GM19240 (cell line): ENCODE results near the gene BLOC1S6.
"Not testable (repeated sequence)": the region's sequence is repeated elsewhere in the genome, so short reads cannot be mapped to it uniquely, and the experiment has no call there.

Experiments
- DNase-seq: peaks from one replicate; pipeline ENCODE4 v3.0.0; 2011; ENCODE audit warnings: low spot score; ENCODE audit not compliant: insufficient read length

Gene BLOC1S6

DNA sequence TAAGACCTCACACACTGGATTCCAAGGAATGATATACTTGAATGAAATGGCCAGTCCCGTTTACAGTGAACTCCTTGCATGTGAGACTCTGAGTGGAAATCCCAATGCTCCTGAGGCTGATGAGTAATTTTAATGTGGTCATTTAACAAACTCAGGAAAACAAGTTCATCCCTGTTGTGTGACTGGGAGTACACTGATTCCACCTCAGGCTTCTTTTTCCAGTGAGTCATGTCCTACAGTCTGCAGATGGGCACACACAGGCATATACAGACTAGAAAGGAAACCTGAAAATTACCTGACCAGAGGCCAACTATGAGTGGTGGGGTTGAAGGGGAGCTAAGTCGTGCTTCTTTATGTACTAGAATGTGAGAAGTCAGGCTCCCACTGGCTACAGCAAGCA is 53.4 kb downstream of the BLOC1S6 start:
- DNase-seq = no peak

DNA sequence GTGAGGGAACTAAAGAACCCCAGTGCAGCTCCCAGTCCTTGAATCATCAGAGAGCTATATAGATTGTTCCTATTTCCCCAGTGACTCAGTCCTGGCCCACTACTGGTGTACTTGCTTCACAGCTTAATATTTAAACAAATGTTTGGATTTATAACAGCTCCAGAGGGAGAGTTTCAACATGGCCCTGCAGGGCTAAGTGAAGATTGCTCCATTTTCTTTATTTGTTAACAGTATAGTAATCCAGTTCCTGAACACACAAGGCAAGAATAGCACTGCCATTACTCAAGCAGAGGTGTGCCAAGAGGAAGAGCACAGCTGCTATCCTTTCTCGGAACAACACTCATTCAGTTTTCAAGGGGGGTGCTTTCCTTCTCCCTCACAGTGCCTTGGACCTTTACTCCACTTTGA is 54.2 kb downstream of the BLOC1S6 start:
- DNase-seq = no peak

DNA sequence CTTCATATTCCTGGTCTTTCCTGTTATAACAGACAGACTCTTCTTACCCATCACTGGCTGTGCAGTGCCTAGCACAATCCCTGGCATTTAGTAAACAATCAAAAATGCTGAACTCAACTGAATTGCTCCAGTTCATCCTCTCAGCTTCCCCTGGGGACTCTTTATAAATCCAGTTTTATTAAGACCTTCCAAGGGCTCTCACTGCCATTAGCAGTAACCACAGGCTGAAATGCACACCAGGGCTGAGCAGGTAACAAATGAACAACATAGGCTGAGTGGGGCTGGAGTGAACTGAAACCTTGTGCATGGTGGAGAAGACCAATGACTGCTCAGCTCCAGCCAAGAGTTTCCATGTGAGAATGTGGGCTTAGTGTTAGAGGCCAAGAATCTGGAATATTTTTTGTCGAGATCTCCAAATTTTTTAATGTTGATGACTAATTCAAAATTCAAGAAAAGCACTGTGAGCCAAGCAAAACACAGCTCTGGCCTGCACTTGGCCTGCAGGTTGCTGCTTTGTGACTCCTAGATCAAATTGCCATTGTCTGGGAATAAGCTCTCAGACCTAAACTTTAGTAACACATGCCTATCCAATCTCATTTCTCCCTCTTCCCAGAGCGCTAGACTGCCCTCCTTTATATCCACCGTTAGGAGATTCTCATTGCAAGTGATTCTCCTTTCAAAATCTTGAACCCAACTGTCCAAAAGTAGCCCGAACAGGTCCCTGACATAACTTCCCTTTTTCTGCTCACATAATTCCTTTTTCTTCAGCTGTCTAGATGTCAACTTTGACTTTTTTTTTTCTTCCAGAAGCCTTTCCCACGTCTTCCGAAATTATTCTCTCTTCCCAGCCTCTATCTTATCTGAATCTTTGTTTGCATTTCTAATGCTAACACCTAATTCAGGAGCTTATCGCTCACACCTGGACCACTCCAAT is 55.1 kb downstream of the BLOC1S6 start:
- DNase-seq = no peak

DNA sequence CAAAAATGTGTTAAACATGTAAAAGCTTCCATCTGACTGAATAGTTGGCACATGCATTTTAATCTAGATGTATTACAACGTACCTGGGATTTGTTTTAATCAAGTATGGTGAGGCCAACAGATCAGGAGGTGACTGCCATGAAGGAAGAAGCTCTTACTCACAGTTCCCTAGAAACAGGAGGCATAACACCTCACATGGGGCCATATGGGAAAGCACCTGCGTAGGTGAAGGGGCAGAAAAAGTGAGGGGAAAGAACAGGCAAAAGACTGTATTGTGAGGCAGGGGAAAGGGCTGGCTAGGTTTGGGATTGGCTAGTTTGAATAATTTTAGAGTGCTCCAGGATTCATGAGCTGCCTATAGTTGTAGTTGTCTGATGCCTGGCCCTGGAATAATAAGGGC is 57.3 kb downstream of the BLOC1S6 start:
- DNase-seq = no peak

DNA sequence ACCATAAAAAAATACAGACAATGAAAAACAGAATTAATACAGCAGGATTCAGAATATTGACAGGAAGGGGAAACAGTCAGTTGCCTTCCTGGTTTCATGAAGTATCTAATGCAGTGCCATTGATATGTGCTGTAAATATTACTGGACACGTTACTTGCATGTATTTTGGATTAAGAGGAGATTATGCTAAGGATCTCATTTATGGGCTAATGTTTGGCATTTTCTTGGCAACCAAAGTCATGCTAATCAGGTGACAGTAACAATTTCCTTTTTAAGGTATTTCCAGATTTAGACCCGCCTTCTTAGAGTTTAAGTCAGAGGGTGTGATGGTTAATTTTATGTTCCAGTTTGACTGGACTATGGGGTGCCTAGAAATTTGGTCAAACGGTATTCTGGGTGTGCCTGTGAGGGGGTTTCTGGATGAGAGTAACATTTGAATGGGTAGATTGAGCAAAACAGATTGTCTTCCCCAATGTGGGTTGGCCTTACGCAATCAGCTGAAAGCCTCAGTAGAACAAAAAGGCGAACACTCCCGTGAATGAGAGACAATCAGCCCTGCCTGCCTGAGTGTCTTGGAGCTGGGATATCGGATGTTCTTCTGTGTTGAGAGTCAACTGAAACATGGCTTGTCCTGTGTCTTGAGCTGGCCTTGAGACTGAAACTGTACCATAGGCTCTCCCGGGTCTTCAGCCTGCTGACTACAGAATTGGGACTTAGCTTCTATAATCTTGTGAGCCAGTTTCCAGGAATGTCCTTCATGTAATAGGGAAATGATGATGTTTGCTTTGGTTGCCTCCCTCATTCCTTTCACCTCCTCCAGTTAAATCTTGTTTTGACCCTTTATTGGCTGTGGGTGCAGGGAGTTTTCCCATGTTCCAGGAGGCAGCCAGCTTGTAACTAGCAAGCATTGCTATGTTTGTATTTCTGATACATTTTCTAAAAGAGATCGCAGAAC is 58.1 kb downstream of the BLOC1S6 start:
- DNase-seq = no peak

DNA sequence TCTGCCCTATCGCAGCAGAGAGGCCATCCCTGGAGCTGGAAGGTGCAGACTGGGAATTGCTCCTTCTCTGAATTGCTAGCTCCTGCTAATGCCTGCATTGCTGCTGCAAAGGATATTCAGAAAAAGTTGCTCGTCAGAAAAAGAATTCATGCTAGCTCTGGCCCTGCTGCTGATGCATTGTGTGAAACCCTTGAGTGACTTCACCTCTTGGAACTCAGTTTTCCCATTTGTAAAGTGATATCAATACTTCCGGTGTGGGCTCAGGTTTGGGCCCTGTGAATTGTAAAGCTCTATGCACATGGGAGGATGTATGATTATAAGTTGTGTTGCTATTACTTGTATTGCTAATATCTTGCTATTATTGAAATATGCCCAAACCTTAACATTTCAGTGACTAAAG is 59.0 kb downstream of the BLOC1S6 start:
- no peak for DNase-seq

DNA sequence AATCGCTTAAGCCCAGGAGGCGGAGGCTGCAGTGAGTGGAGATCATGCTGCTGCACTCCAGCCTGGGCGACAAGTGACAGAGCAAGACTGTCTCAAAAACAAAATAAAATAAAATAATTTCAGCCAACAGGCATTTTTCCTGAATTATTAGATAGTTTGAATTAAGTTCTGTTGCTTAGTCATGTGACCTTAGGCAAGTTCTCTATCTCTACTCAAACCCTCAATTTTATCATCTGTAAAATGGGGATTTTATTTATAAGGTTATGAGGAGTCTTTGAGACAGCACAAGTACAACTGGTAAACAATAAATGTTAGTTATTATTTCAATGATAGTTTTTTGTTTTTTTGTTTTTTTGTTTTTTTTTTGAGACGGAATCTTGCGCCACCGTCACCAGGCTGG is 60.6 kb downstream of the BLOC1S6 start:
- no peak for DNase-seq

DNA sequence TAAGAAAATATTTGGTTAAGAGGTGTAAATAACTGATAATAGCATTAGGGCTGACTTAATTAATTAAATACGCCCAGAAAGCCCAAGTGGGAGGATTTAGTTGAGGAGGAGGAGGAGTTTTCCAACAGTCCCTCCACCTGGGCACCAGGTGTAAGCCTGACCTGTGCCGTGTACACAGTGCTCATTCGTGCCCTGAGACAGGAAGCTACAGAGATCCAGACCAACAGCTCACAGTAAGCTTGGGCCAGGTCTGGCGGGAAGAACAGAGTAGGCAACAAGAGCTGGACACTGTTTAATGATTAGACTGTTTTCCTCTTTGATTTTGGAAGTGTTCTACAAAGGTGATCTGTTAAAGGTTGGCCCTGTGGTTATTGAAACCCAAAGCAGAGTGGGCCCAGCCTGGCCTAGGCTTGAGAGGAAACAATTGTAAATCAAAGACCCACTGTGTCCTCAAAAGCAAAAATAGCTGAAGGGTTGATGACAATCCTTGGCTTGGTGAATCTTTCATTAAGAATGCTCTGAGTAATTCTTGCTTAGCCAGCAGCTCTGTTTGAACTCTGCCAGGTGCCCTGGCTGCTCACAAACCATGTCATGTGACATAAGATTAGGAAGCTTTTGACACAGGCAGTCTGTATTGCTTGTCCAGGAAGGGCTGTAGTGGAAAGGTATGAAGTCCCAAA is 61.5 kb downstream of the BLOC1S6 start:
- DNase-seq = no peak

DNA sequence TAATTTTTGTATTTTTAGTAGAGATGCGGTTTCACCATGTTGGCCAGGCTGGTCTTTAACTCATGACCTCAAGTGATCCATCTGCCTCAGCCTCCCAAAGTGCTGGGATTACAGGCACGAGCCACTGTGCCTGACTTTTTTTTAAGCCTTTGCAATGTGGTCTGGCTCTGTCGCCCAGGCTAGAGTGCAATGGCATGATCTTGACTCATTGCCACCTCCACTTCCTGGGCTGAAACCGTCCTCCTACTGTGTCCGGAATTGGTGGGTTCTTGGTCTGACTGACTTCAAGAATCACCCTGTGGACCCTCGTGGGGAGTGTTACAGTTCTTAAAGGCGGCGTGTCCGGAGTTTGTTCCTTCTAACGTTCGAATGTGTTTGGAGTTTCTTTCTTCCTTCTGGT is 62.8 kb downstream of the BLOC1S6 start:
- DNase-seq = not testable (repeated sequence)

DNA sequence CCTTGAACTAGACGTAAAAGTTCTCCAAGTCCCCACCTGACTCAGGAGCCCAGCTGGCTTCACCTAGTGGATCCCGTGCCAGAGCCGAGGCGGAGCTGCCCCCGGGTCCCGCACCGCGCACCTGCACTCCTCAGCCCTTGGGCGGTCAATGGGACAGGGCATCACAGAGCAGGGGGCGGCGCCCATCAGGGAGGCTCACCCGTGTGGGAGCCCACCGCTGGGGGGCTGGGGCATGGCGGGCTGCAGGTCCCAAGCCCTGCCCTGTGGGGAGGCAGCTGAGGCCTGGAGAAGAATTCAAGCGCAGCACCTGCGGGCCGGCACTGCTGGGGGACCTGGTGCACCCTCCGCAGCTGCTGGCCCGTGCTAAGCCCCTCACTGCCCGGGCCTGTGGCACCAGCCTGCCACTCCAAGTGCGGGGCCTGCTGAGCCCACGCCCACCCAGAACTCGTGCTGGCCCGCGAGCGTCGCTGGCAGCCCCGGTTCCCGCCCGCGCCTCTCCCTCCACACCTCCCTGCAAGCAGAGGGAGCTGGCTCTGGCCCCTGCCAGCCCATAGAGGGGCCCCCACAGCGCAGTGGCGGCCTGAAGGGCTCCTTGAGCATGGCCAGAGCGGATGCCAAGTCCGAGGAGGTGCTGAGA is 63.8 kb downstream of the BLOC1S6 start:
- DNase-seq = no peak

DNA sequence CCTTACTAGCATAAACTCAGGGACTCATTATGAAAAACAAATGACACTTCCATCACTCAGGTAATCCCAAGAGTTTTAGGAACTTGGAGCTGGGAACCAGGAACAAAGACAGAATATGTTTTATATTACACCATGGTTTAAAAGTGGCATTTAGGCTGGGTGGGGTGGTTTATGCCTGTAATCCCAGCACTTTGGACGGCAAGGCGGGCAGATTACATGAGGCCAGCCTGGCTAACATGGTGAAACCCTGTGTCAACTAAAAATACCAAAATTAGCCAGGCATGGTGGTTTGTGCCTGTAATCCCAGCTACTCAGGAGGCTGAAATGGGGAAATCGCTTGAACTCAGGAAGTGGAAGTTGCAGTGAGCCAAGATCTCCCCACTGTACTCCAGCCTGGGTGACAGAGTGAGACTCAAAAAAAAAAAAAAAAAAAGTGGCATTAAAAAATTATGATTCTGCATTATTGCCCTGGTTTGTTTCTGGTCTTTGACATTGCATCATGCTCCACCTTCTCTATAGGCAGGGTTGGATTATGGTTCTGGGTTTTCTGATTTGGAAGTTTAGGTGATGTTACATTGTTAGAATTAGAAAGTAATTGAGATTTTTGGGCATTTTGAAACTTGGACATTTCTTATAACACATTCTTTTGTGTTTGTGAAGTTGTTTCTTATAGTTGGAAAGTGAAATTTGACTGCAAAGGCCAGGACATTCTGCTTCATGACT is 66.7 kb downstream of the BLOC1S6 start:
- DNase-seq = no peak

DNA sequence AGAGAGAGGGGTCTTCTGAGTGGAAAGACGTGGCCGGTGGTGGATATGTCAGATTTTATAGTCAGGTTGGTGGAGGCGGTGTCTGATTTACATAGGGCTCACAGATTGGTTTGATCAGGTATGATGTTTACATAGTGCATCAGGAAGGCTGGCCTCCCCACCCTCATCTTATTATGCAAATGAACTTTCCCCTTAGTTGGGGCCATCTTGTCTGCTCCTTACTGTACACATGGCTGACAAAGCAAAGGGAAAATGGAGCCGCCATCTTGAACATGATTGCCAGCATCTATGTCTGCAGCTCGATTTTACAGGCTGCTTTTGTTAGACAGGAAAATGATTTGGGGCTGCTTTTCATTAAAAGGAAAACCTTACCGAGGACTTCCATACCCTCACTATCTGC is 67.6 kb downstream of the BLOC1S6 start:
- DNase-seq = no peak

DNA sequence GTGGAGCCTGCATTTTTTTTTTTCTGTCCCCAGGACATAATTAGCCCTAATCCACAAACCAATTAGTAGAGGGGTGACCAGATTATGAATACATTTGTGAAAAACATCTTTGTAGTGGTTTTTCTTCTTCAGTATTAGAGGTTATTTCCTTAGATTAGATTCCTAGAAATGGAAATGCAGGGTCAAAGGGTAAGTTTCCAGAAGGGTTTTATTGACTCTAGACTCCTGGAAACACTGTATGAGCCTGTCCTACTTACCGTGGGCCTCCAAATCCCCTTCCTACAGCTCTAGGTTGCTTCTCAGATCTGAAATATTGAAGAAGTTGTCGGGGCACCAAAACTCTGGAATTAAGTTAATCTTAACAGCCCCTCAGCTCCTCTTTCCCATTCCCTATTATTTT is 70.1 kb downstream of the BLOC1S6 start:
- no peak for DNase-seq

DNA sequence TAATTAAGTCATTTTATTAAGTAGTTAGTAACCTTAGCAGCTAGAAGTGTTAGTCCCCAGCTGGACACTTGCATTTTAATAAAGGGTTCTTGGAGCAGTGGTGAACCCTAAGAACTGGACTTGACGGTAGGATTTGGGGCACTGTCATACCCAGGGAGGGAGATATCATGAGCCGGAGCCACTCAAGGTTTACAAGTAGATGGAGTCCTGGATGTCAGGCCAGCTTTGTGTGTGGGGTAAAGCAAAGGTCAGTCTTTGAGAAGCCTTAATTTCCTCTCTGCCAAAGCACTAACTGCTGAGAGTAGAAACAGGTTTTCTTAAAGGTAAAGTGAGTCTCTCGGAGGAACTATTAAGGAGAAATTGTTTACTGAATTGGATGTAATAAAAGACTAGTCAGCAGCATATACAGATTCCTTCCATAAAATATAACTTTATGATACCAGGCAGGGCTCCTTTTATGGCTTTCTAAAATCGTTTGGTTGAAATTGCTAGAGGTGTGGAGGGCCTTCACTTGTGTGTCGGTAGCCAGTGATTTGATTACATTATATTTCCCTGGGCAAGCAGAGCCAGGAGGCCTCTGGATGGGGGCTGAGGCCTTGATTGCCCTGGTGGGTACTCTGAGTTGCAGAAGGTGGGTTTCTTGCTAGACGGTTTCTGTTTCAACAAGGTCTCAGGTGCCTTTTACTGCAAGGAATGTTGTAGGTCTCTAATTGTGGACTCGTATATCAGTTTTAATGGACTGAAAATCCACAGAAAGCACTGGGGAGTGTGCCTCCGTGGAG is 70.8 kb downstream of the BLOC1S6 start:
- no peak for DNase-seq
